Activated naive CD4-positive, alpha-beta T cell treated with anti-CD3 and anti-CD28 coated beads for 36 hours (primary cell): ENCODE measurements around the gene ODAPH. TPM values are rescaled to one million over a fixed set of nuclear protein-coding genes. Genes with fewer than 3 reads are reported as not detected.

Source experiments
- CTCF ChIA-PET: fragments of 350-600 bp; sonication (Branson Sonifier 250); formaldehyde crosslinking; loops from one replicate; lab custom pipeline; 2021; ENCODE audit warnings: antibody characterized with exemption; lab: Charles Lee
- DNase-seq: peaks from one replicate; pipeline ENCODE4 v3.0.0-alpha.2; 2020
- H3K27ac Mint-ChIP-seq: one replicate; pipeline ENCODE4 v1.8.0; 2021; ENCODE audit warnings: mild to moderate bottlenecking, mixed read lengths
- H3K27me3 Mint-ChIP-seq: one replicate; pipeline ENCODE4 v1.8.0; 2021; ENCODE audit warnings: low read depth, mixed read lengths
- H3K36me3 Mint-ChIP-seq: one replicate; pipeline ENCODE4 v1.8.0; 2021; ENCODE audit warnings: low read depth, mixed read lengths
- H3K4me1 Mint-ChIP-seq: one replicate; pipeline ENCODE4 v1.8.0; 2021; ENCODE audit warnings: low read depth, mixed read lengths
- H3K4me3 Mint-ChIP-seq: one replicate; pipeline ENCODE4 v1.8.0; 2021; ENCODE audit warnings: mild to moderate bottlenecking, moderate library complexity, mixed read lengths
- H3K9me3 Mint-ChIP-seq: one replicate; pipeline ENCODE4 v1.8.0; 2021; ENCODE audit warnings: mixed read lengths
- intact Hi-C: fragments of 100-400 bp; cut with micrococcal nuclease; formaldehyde crosslinking; loops from one replicate; pipeline ENCODE4 v1.15.1; 2023
- total RNA-seq, 2 experiments: library from RNA; stranded (reverse); gene quantifications; one replicate each; pipeline ENCODE4 v1.2.3, GENCODE V29; 2021

Gene ODAPH
- total RNA-seq, 2 experiments from 2014 or later = not detected

- H3K27ac Mint-ChIP-seq = no peak overlapping the region
- H3K4me1 Mint-ChIP-seq = no peaks in the 10 kb centered on the region
- H3K27me3 Mint-ChIP-seq = no peaks in the 10 kb centered on the region
- no peak overlapping the region for H3K4me3 Mint-ChIP-seq
- CTCF ChIA-PET = interaction anchor here (0.6 kb wide), 2 partner anchors 308 to 830 kb away, joined by 3 read pairs; no protein-coding TSS in a partner anchor
- H3K9me3 Mint-ChIP-seq = no peaks in the 10 kb centered on the region
- DNase-seq = no peak
- intact Hi-C loops = no loop called here
- no peaks in the 10 kb centered on the region for H3K36me3 Mint-ChIP-seq
Measured at GRCh38 chr4:75605928-75606327, 50.1 kb downstream of the ODAPH start.

DNA sequence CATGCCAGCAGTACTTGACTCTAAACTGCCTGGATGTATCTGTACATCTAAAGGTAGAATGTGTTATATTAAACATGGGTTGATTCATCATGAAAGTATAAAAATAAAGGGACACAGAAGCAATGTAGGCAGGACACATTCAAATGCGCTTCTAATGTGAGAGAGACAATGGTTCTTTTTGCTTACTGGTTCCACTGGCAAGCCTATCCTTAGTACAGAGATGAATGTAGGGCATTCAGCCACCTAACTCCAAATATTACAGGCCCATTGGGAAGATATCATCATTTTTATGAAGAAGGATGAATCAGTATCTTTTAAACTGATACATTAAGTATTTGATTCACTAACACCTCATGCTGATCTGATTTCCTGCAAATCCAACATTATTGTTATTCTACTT lies 56.4 kb downstream of the ODAPH start:
- Mint-ChIP-seq H3K9me3 (peaks cover 3% of the 10 kb centered on the region), H3K36me3 (peaks cover 3% of the 10 kb centered on the region), H3K27ac (no peak overlapping the region), H3K4me3 (no peak overlapping the region), H3K4me1 (no peaks in the 10 kb centered on the region), H3K27me3 (no peaks in the 10 kb centered on the region)
- intact Hi-C loops = no loop called here
- CTCF ChIA-PET = no interaction called here
- no peak for DNase-seq

Other genes with a start within 250 kb of the ODAPH start
- gene RCHY1, start 41.7 kb upstream of the ODAPH start, total RNA-seq = 10 to 100 TPM; 31.3 to 34.6 TPM
- gene THAP6, start 41.6 kb upstream of the ODAPH start, total RNA-seq = 10 to 100 TPM; 14.3 to 15.4 TPM
- gene CDKL2, start 74.5 kb downstream of the ODAPH start, total RNA-seq = 1 to 10 TPM in 1 of 2 experiments, under 1 TPM in 1; 0.79 to 1.2 TPM
- gene G3BP2, start 117.3 kb downstream of the ODAPH start, total RNA-seq = 100 to 1,000 TPM; 134 to 144 TPM
- 10 to 100 TPM; 42.1 to 42.4 TPM for gene USO1, start 168.5 kb downstream of the ODAPH start, total RNA-seq